Choroid plexus epithelial cell (primary cell): ENCODE measurements around the gene CLEC4G.

ENCODE experiments used
- DNase-seq: peaks from one replicate; pipeline ENCODE4 v3.0.0-alpha.2; 2010; ENCODE audit warnings: low read depth
- H3K4me3 ChIP-seq: 2 replicates; pipeline ENCODE4 v1.5.1; 2011; ENCODE audit warnings: low read depth, mild to moderate bottlenecking, control low read depth, low read length, moderate library complexity
- TF ChIP-seq, protein P1 (sequence below): conservative IDR thresholded peaks from 2 replicates; pipeline ENCODE4 v1.5.1; 2011; ENCODE audit warnings: low read depth, mild to moderate bottlenecking, control low read depth, inconsistent platforms, low read length, moderate library complexity

Gene CLEC4G

GRCh38 chr19:7697721-7698287, 34.1 kb downstream of the CLEC4G start:
- no peak overlapping the region for H3K4me3 ChIP-seq
- TF ChIP-seq, protein P1, sequence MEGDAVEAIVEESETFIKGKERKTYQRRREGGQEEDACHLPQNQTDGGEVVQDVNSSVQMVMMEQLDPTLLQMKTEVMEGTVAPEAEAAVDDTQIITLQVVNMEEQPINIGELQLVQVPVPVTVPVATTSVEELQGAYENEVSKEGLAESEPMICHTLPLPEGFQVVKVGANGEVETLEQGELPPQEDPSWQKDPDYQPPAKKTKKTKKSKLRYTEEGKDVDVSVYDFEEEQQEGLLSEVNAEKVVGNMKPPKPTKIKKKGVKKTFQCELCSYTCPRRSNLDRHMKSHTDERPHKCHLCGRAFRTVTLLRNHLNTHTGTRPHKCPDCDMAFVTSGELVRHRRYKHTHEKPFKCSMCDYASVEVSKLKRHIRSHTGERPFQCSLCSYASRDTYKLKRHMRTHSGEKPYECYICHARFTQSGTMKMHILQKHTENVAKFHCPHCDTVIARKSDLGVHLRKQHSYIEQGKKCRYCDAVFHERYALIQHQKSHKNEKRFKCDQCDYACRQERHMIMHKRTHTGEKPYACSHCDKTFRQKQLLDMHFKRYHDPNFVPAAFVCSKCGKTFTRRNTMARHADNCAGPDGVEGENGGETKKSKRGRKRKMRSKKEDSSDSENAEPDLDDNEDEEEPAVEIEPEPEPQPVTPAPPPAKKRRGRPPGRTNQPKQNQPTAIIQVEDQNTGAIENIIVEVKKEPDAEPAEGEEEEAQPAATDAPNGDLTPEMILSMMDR, result no peak
- DNase-seq, result no peak

GRCh38 chr19:7694499-7694898, 37.4 kb downstream of the CLEC4G start:
- H3K4me3 ChIP-seq, result no peak overlapping the region
- TF ChIP-seq, protein P1, result no peak
- no peak for DNase-seq

GRCh38 chr19:7692417-7693088, 39.4 kb downstream of the CLEC4G start:
- H3K4me3 ChIP-seq, result no peak overlapping the region
- no peak for DNase-seq
- TF ChIP-seq, protein P1, result no peak

DNA sequence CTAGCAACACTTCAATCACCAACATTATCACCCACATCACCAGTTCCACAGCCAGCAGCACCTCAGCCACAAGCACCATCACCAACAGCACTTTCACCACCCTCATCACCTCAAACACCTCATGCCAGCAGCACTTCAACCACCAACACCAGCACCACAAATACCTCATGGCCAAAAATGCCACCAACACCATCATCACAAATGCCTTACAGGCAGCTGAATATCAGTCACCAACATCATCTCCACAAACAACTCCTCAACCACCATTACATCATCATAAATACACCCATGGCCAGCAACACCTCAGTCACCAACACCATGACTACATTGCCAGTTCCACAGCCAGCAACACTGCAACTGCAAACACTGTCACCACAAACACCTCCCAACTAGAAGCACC, 40.4 kb downstream of the CLEC4G start:
- no peak overlapping the region for H3K4me3 ChIP-seq
- DNase-seq, result no peak
- TF ChIP-seq, protein P1, result no peak

GRCh38 chr19:7690779-7691258, 41.1 kb downstream of the CLEC4G start:
- TF ChIP-seq, protein P1, result no peak
- H3K4me3 ChIP-seq, result no peak overlapping the region
- DNase-seq, result no peak

DNA sequence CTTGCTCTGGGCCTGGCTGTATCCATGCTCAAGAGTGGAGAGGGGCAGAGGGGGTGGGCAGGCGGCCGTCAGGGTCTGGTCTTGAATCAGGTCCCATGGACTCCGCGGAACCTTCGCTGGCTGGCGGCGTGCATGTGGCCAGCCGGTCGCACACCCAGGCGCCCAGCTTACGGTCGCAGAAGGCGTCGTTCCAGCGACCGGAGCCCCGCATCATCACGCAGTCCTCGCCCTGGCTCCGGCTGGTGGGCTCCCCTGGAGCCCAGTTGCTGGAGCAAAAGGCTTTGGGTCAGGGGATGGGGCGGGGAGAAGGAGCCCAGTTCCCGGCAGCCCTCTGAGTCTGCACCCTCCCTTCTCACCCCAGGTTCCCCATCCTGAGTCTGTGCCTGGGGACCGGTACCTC, 42.7 kb downstream of the CLEC4G start:
- no peak overlapping the region for H3K4me3 ChIP-seq
- TF ChIP-seq, protein P1, result no peak
- DNase-seq, result no peak

- H3K4me3 ChIP-seq, result no peak overlapping the region
- TF ChIP-seq, protein P1, result no peak
- DNase-seq, result no peak
These were observed 44.7 kb downstream of the CLEC4G start for GRCh38 chr19:7687177-7687576.
